CD4-positive, alpha-beta T cell (primary cell): Measurements from ENCODE around the gene TWF2. TPM values are rescaled to one million over a fixed set of nuclear protein-coding genes. Genes with fewer than 3 reads are reported as not detected.
A peak's percentile ranks its signal among the peaks of the same experiment; 100 is the strongest.

ENCODE experiments used
- ATAC-seq: fragments of 200-7000 bp; cut with Tn5 transposase; one replicate; pipeline ENCODE4 v1.10.0; 2022; ENCODE audit warnings: mild to moderate bottlenecking; ENCODE audit not compliant: poor library complexity
- CTCF ChIA-PET: fragments of 350-600 bp; sonication (Branson Sonifier 250); formaldehyde crosslinking; loops from one replicate; lab custom pipeline; 2021; ENCODE audit warnings: antibody characterized with exemption, inconsistent platforms; lab: Charles Lee
- POLR2A ChIA-PET: fragments of 350-600 bp; sonication (Branson Sonifier 250); formaldehyde crosslinking; loops from one replicate; lab custom pipeline; 2021; ENCODE audit warnings: antibody characterized with exemption, inconsistent platforms; lab: Charles Lee
- DNase-seq, 14 experiments: peaks; one replicate each; pipeline ENCODE4 v3.0.0-alpha.2; 2013 to 2020; ENCODE audit warnings: mixed read lengths in 2 of 14
- H3K27ac ChIP-seq, 2 donors: one replicate each; pipeline versions ENCODE4 v1.5.1 to v1.7.0; 2013; ENCODE audit warnings: low read length in 2 of 2, low read depth in 1 of 2, mild to moderate bottlenecking in 1 of 2
- H3K27me3 ChIP-seq, 2 experiments: 1 replicate in 1 of 2; 2 replicates in 1 of 2; pipeline versions ENCODE4 v1.6.1 to v1.7.0; 2013; ENCODE audit warnings: low read length in 2 of 2, control low read depth in 1 of 2, mild to moderate bottlenecking in 1 of 2, moderate library complexity in 1 of 2; ENCODE audit not compliant: insufficient read depth in 2 of 2, control insufficient read depth in 1 of 2
- H3K36me3 ChIP-seq: one replicate; pipeline ENCODE4 v1.6.1; 2013; ENCODE audit warnings: low read length, control low read depth; ENCODE audit not compliant: insufficient read depth
- H3K4me1 ChIP-seq: one replicate; pipeline ENCODE4 v1.6.1; 2013; ENCODE audit warnings: low read length, control low read depth; ENCODE audit not compliant: insufficient read depth
- H3K4me3 ChIP-seq: one replicate; pipeline ENCODE4 v1.5.1; 2013; ENCODE audit warnings: mild to moderate bottlenecking, low read length, moderate library complexity
- H3K9me3 ChIP-seq, 2 experiments: 1 replicate in 1 of 2; 2 replicates in 1 of 2; pipeline versions ENCODE4 v1.6.1 to v1.7.0; 2013; ENCODE audit warnings: low read length in 2 of 2, mild to moderate bottlenecking in 2 of 2, control low read depth in 1 of 2, moderate library complexity in 1 of 2; ENCODE audit not compliant: control insufficient read depth in 1 of 2, insufficient read depth in 1 of 2
- H3K27ac Mint-ChIP-seq: one replicate; pipeline ENCODE4 v1.8.0; 2020; ENCODE audit warnings: mixed read lengths
- H3K27me3 Mint-ChIP-seq: one replicate; pipeline ENCODE4 v1.8.0; 2021; ENCODE audit warnings: mixed read lengths
- H3K36me3 Mint-ChIP-seq: one replicate; pipeline ENCODE4 v1.8.0; 2021; ENCODE audit warnings: low read depth, mixed read lengths
- H3K4me1 Mint-ChIP-seq: one replicate; pipeline ENCODE4 v1.8.0; 2021; ENCODE audit warnings: low read depth, mixed read lengths
- H3K4me3 Mint-ChIP-seq: one replicate; pipeline ENCODE4 v1.8.0; 2020; ENCODE audit warnings: mild to moderate bottlenecking, mixed read lengths
- H3K9me3 Mint-ChIP-seq: one replicate; pipeline ENCODE4 v1.8.0; 2020; ENCODE audit warnings: mixed read lengths
- CTCF ChIP-seq: fragments of 200-600 bp; IDR thresholded peaks from one replicate; pipeline ENCODE4 v1.8.0; 2022; ENCODE audit warnings: antibody characterized with exemption, mild to moderate bottlenecking
- intact Hi-C, 2 experiments: fragments of 100-400 bp; cut with DNase I in 1 of 2; cut with micrococcal nuclease in 1 of 2; formaldehyde crosslinking; loops; one replicate each; pipeline versions ENCODE4 v1.15.1 to v1.9.0; 2023 to 2025; cut with DNase I, micrococcal nuclease
- total RNA-seq, 174 experiments: library from RNA in 2 of 174; stranded (reverse) in 2 of 174; gene quantifications; one replicate each; pipeline ENCODE4 v1.2.3 and lab custom pipeline; 2021 to 2026

TWF2 gene
- total RNA-seq, 2 experiments from 2014 or later, result 17.4 to 21.7 TPM

DNA sequence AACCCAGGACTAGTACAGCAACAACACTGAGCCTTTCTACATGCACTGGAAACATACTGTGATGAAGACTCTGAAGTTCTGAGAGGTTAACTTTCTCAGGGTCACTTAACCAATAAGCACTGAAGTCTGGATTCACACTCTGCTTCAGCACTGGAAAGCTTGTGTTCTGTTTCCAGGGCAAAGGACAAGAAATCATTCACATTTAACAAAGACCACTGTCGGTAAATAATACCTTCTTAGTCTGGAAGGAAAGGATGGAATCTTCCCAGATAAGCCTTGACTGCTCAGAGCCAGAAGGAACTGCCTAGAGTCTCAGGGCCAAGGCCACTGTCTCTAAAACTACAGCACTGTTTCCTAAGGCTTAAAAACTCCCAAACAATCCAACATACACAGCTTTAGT, 44.3 kb upstream of the TWF2 start:
- peak overlapping the region; percentile 61 to 73 for H3K27ac ChIP-seq
- POLR2A ChIA-PET, result interaction anchor here (1.1 to 11.9 kb wide), 3 partner anchors 31 to 61 kb away, joined by 3 to 538 read pairs (median 4); partner anchors contain the start of genes PPM1M and TWF2
- TF ChIP-seq CTCF, result no peak
- no peak for DNase-seq
- H3K4me3 ChIP-seq, result no peak overlapping the region
- H3K4me1 ChIP-seq, result peaks cover 78% of the 10 kb centered on the region
- intact Hi-C loops, result loop anchor here (10.0 kb wide), 2 partner anchors 161 to 401 kb away; partner anchors contain the start of genes GNL3 (in 1 of the 2), PBRM1 (in 1 of the 2) and SEMA3G (in 1 of the 2)
- ATAC-seq, result no peak
- no peaks in the 10 kb centered on the region for H3K9me3 Mint-ChIP-seq
- H3K4me1 Mint-ChIP-seq, result peaks cover 67% of the 10 kb centered on the region
- H3K27ac Mint-ChIP-seq, result peak overlapping the region; percentile 92
- CTCF ChIA-PET, result interaction anchor here (1.0 to 8.3 kb wide), 4 partner anchors 41 to 50 kb away, joined by 3 to 62 read pairs (median 4); partner anchors contain the start of gene TWF2
- H3K4me3 Mint-ChIP-seq, result peak overlapping the region; percentile 51
- no peaks in the 10 kb centered on the region for H3K36me3 ChIP-seq
- peaks cover 14% of the 10 kb centered on the region for H3K36me3 Mint-ChIP-seq
- no peaks in the 10 kb centered on the region for H3K9me3 ChIP-seq
- H3K27me3 ChIP-seq, result no peaks in the 10 kb centered on the region
- no peaks in the 10 kb centered on the region for H3K27me3 Mint-ChIP-seq

DNA sequence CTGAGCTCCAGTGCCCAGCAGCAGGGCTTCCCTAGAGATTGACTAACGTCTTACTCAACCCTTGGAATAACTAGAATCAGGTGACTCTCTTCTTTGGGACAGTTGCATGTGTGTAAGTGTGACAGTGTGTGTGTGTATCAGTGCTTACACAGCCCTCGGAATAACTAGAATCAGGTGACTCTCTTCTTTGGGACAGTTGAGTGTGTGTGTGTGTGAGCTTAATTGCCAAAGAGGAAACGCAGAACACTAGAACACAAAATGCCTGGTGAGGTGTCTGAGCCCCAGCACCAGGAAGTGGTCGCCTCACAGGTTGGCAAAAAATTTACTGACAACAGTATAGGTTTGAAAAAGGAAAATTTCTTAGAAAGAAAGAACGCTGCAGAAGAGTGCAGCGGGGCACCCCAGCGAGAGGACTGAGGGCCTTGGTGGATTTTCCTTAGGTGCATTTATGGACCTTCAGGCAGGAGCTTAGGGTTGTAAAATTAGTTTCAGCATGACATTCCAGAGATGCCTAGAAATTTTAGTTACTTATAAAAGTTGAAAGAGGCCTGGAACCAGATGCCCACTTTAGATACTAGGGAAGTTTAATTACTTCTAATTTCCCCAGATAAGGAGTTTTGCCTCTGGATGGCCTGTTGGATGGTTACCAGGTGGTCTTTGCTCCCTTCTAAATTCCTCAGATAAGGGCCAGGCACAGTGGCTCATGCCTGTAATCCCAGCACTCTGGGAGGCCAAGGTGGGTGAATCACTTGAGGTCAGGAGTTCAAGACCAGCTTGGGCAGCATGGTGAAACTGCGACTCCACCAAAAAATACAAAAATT, 43.2 kb upstream of the TWF2 start:
- DNase-seq (peak in 12 of 14 experiments; percentile 33 to 86 (median 48)), ATAC-seq (peak; percentile 43)
- intact Hi-C loops, result loop anchor here (10.0 kb wide), 2 partner anchors 163 to 403 kb away; partner anchors contain the start of genes GNL3 (in 1 of the 2), PBRM1 (in 1 of the 2) and SEMA3G (in 1 of the 2)
- H3K27me3 Mint-ChIP-seq, result no peaks in the 10 kb centered on the region
- ChIA-PET POLR2A (interaction anchor here (0.5 to 11.9 kb wide), 17 partner anchors 9 to 124 kb away, joined by 3 to 538 read pairs (median 5); partner anchors contain the start of genes ALAS1, PPM1M, TLR9 and TWF2), CTCF (interaction anchor here (0.9 to 8.3 kb wide), 7 partner anchors 11 to 57 kb away, joined by 3 to 62 read pairs (median 4); no protein-coding TSS in a partner anchor)
- Histone ChIP-seq H3K27ac (peak overlapping the region; percentile 69 to 73), H3K27me3 (no peaks in the 10 kb centered on the region), H3K4me1 (peaks cover 74% of the 10 kb centered on the region), H3K36me3 (peaks cover under 1% of the 10 kb centered on the region), H3K9me3 (no peaks in the 10 kb centered on the region), H3K4me3 (no peak overlapping the region)
- H3K27ac Mint-ChIP-seq, result peak overlapping the region; percentile 92
- H3K9me3 Mint-ChIP-seq, result no peaks in the 10 kb centered on the region
- peak overlapping the region; percentile 81 for H3K4me3 Mint-ChIP-seq
- H3K36me3 Mint-ChIP-seq, result peaks cover 15% of the 10 kb centered on the region
- peaks cover 66% of the 10 kb centered on the region for H3K4me1 Mint-ChIP-seq
- no peak for TF ChIP-seq CTCF

- DNase-seq, result peak in 1 of 14 experiments; percentile 8
- H3K4me3 Mint-ChIP-seq, result peak overlapping the region; percentile 88
- Histone ChIP-seq H3K4me3 (peak overlapping the region; percentile 98), H3K9me3 (no peaks in the 10 kb centered on the region), H3K4me1 (peaks cover 61% of the 10 kb centered on the region), H3K27me3 (no peaks in the 10 kb centered on the region), H3K27ac (peak overlapping the region; percentile 87 to 92), H3K36me3 (peaks cover 2% of the 10 kb centered on the region)
- TF ChIP-seq CTCF, result no peak
- H3K27ac Mint-ChIP-seq, result peak overlapping the region; percentile 92
- ChIA-PET POLR2A (interaction anchor here (0.7 to 11.9 kb wide), 11 partner anchors 9 to 1930 kb away, joined by 3 to 538 read pairs (median 7); partner anchors contain the start of genes CYB561D2, GLYCTK, NPRL2 and PPM1M), CTCF (interaction anchor here (1.0 to 8.3 kb wide), 8 partner anchors 8 to 132 kb away, joined by 3 to 62 read pairs (median 11); partner anchors contain the start of gene GLYCTK)
- H3K4me1 Mint-ChIP-seq, result peaks cover 68% of the 10 kb centered on the region
- no peak for ATAC-seq
- H3K27me3 Mint-ChIP-seq, result no peaks in the 10 kb centered on the region
- no peaks in the 10 kb centered on the region for H3K9me3 Mint-ChIP-seq
- peaks cover 32% of the 10 kb centered on the region for H3K36me3 Mint-ChIP-seq
- intact Hi-C loops, result loop anchor here (10.0 kb wide), 2 partner anchors 165 to 405 kb away; partner anchors contain the start of genes GNL3 (in 1 of the 2), PBRM1 (in 1 of the 2) and SEMA3G (in 1 of the 2)
Measured at GRCh38 chr3:52280050-52280461, 41.1 kb upstream of the TWF2 start.
